Measurements from ENCODE around the gene SLCO1A2.

Gene SLCO1A2

DNA sequence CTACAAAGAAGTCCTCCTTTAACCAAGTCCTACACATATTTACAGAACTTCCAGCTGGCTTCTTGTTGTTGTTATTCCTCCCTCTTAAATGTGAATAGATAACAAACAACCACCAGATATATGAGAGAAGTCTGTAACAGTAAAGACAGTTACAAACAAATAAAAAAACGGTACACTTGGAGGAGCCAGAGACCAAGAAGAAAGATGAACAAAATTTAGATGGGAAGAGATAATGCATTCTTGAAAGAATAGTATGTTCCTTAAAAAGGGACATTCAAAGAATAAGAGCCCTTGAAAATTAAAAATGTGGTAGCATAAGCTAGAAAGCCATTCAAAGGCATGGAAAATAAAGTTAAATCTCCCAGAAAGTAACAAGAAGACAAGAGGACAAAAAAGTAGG lies 25.9 kb downstream of the SLCO1A2 start:
- H3K36me3 ChIP-seq, result no peaks in the 10 kb centered on the region
- no peak for DNase-seq
- no peak overlapping the region for H3K4me3 ChIP-seq (ENCODE audit: low read depth, low read length)
- no peaks in the 10 kb centered on the region for H3K4me1 ChIP-seq
- H3K27me3 ChIP-seq, result no peaks in the 10 kb centered on the region
- TF ChIP-seq, protein P1, sequence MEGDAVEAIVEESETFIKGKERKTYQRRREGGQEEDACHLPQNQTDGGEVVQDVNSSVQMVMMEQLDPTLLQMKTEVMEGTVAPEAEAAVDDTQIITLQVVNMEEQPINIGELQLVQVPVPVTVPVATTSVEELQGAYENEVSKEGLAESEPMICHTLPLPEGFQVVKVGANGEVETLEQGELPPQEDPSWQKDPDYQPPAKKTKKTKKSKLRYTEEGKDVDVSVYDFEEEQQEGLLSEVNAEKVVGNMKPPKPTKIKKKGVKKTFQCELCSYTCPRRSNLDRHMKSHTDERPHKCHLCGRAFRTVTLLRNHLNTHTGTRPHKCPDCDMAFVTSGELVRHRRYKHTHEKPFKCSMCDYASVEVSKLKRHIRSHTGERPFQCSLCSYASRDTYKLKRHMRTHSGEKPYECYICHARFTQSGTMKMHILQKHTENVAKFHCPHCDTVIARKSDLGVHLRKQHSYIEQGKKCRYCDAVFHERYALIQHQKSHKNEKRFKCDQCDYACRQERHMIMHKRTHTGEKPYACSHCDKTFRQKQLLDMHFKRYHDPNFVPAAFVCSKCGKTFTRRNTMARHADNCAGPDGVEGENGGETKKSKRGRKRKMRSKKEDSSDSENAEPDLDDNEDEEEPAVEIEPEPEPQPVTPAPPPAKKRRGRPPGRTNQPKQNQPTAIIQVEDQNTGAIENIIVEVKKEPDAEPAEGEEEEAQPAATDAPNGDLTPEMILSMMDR (IDR thresholded peaks at IDR 0.05; ENCODE audit: low read depth, low read length), result no peak
- H3K9me3 ChIP-seq, result no peaks in the 10 kb centered on the region

DNA sequence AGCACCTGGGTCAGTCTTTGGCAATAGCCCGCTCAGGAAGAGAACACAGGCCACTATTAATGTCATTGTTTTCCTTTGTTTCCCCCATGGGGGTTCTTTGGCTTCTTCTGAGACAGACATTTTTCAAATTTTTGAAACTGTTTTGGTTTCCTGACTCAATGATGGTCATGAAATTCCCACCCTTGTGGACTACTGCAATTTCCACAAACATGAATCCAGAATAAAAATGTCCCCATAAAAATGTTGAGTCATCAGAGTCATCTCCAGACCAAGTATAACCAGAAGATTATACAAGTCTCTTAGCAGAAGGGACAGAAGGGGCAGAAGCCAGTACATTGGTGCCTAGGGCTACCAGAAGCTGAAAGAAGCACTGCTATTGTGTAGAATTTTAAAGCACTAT lies 29.1 kb downstream of the SLCO1A2 start:
- Histone ChIP-seq H3K27me3 (no peaks in the 10 kb centered on the region), H3K9me3 (no peaks in the 10 kb centered on the region), H3K36me3 (no peaks in the 10 kb centered on the region), H3K4me3 (ENCODE audit: low read depth, low read length) (no peak overlapping the region), H3K4me1 (no peaks in the 10 kb centered on the region)
- DNase-seq, result no peak
- TF ChIP-seq, protein P1 (IDR thresholded peaks at IDR 0.05; ENCODE audit: low read depth, low read length), result no peak

DNA sequence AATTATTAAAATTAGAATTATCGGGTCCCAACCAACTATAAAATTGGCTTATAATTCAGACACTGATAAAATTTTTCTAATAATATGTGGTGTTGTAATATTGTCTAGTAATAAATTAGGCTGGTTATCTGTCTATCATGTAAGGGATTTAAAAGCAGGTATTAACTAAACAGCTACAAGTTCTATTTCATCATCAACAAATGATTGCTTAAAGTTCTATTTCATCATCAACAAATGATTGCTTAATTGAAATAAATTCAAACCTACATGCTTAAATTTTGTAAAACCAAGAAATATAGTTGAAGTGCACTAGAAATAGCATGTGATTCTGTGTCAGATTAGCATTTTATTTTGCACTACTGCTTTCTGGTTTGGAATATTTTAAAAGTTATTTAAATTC lies 34.1 kb downstream of the SLCO1A2 start:
- DNase-seq, result no peak
- no peaks in the 10 kb centered on the region for H3K4me1 ChIP-seq
- no peaks in the 10 kb centered on the region; the same call in 1 of the 2 replicates for H3K27me3 ChIP-seq
- H3K9me3 ChIP-seq, result no peaks in the 10 kb centered on the region
- TF ChIP-seq, protein P1 (IDR thresholded peaks at IDR 0.05; ENCODE audit: low read depth, low read length), result no peak
- H3K36me3 ChIP-seq, result no peaks in the 10 kb centered on the region
- no peak overlapping the region for H3K4me3 ChIP-seq (ENCODE audit: low read depth, low read length)

DNA sequence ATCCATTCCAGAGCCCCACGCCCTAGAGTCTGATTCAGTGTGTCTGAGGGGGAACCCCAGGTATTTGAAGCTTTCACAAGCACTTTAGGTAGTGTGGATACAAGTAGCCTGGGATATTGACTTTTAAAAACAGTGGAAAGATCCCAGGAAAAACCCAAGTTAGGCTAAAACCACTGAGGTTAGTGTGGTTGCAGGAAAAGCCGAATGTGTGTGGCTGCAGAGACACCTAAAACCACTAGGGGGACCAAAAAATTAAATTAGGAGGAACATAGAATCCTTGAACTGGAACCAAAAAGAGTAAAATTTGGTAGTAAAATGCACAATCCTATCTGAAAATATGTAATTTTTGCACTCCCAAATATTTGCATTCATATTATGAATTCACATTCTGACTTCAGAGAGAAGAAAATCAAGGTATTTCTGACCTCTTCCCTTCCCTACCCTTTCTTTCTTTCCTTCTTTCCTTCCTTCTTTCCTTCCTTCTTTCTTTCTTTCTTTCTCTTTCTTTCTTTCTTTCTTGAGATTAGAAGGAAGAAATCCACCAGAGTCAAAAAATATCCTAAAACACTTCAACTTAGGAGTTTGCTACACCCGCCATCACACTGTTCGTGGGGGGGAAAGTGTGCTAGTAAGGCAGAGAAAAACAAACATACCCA lies 37.8 kb downstream of the SLCO1A2 start:
- TF ChIP-seq, protein P1 (IDR thresholded peaks at IDR 0.05; ENCODE audit: low read depth, low read length), result peak; percentile 78
- DNase-seq, result no peak
- Histone ChIP-seq H3K27me3 (no peaks in the 10 kb centered on the region; the same call in 1 of the 2 replicates), H3K36me3 (no peaks in the 10 kb centered on the region), H3K9me3 (no peaks in the 10 kb centered on the region), H3K4me3 (ENCODE audit: low read depth, low read length) (no peak overlapping the region), H3K4me1 (no peaks in the 10 kb centered on the region)

DNA sequence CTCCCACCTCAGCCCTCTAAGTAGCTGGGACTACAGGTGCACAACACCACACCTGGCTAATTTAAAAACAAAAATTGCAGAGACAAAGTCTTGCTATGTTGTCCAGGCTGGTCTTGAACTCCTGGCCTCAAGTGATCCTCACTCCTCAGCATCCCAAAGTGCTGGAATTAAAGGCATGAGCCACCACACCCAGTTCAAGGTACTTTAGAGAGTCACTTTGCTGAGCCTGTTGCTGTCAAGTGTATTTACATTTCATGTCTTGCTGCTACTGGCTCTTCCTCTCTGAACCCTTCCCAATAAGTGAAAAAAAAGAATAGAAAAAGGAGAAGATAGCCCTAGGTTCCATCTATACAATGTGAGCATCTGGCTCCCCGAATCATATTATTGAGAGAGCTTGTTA lies 38.4 kb downstream of the SLCO1A2 start:
- DNase-seq, result no peak
- no peak overlapping the region for H3K4me3 ChIP-seq (ENCODE audit: low read depth, low read length)
- H3K27me3 ChIP-seq, result no peaks in the 10 kb centered on the region; the same call in 1 of the 2 replicates
- H3K36me3 ChIP-seq, result no peaks in the 10 kb centered on the region
- no peaks in the 10 kb centered on the region for H3K9me3 ChIP-seq
- TF ChIP-seq, protein P1 (IDR thresholded peaks at IDR 0.05; ENCODE audit: low read depth, low read length), result no peak
- no peaks in the 10 kb centered on the region for H3K4me1 ChIP-seq

DNA sequence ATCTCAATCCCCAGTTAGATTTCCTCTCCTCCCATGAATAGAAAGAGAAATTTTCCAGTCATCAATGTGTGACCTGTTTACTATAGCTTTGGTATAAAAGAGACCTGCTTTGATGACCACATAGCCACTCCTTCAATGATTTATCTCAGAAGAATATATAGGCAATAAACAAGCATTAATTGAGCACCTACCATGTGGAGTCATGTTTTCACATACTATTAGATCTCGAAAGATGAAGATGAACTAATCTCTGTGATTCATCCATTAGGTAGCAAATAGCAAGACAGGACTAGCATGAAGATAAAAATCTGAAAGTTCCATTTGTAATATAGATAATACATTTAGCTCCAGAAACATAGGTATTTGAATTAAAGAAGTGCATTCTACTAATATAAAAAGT lies 40.5 kb downstream of the SLCO1A2 start:
- Histone ChIP-seq H3K9me3 (no peaks in the 10 kb centered on the region), H3K36me3 (no peaks in the 10 kb centered on the region), H3K4me3 (ENCODE audit: low read depth, low read length) (no peak overlapping the region), H3K27me3 (no peaks in the 10 kb centered on the region; the same call in 1 of the 2 replicates), H3K4me1 (no peaks in the 10 kb centered on the region)
- TF ChIP-seq, protein P1 (IDR thresholded peaks at IDR 0.05; ENCODE audit: low read depth, low read length), result no peak
- no peak for DNase-seq

Measured in BE2C (cell line).